Stimulated activated CD8-positive, alpha-beta memory T cell treated with anti-CD3 and anti-CD28 coated beads, Interleukin-7, amount 100 ng/mL, for 48 hours (primary cell): ENCODE results near the gene GRIK3.

Experiments
- DNase-seq, 2 donors: peaks; one replicate each; pipeline ENCODE4 v3.0.0-alpha.2; 2020; ENCODE audit warnings: low read depth in 1 of 2; ENCODE audit errors: extremely low read depth in 1 of 2

Gene GRIK3

DNA sequence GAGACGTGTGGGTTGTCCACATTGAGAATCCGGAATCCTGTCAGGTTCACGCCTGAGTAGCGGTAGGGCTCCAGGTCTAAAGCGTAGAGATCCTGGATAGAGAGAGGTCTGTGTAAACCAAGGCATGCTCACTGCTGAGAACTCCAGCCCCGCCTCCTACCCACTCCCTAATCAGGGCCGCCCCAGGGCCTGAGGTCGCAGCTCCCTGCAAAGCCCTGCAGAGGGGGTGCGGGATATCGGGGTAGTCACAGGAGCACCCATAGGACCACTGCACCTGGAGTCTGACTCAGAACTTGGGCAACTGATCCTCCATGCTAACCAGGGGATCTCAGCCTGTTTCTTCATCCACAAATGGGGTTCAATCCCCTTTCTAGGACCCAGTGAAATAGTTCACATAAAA lies 174.4 kb downstream of the GRIK3 start:
- DNase-seq, result no peak

DNA sequence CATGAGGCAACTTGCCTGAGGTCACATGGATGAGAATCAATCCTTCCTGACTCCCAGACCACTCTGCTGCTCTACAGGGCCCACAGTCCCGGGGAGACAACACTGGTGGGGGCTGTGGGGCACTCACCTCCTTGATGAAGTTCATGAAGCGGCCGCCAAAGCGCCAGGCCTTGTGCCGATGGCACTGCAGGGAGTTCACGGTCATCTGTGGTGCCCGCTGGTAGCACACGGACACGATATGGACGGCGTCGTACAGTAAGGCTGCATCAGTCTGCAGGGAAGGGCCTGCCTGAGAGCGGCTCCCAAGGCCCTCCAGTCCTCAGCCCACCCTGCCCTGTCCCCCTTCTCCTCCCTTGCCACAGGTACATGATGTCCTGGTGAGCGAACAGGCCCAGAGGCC lies 175.3 kb downstream of the GRIK3 start:
- DNase-seq, result no peak

DNA sequence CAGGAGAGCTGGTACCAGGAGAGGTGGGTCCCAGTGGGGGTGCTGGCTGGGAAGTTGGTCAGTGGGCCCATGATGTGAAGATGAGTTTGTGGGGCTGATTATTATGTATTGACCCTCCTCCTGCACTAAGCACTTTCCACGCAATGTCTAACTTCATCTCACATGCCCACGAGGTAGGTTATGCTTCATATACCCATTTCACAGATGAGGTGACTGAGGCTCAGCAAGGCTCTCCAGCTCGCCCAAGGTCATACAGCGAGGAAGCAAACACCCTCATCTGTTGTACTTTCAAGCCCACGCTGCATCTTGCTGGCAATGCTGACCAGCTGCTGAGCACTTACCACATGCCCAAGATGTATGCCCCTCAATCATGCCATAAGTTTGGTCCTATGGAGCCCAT lies 175.8 kb downstream of the GRIK3 start:
- DNase-seq, result no peak

DNA sequence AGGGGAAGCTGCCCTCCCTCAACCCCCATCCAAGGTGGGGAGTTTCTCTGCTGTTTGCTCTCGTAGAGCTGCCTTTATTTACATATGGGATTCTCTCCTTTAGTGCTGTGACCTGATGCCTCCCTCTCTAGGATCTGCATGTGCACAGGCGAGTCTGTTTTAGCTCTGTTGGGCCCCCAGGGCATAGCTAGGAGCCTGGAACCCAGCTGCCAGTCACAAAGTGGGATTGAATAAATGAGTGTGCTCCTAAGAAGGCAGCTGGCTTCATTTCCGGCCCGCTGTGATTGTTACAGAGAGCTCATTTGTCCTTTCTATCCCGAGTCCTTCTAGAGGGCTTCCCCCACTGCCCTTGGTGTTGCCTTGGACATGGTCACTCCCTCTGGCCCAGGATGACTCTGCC lies 176.6 kb downstream of the GRIK3 start:
- no peak for DNase-seq

DNA sequence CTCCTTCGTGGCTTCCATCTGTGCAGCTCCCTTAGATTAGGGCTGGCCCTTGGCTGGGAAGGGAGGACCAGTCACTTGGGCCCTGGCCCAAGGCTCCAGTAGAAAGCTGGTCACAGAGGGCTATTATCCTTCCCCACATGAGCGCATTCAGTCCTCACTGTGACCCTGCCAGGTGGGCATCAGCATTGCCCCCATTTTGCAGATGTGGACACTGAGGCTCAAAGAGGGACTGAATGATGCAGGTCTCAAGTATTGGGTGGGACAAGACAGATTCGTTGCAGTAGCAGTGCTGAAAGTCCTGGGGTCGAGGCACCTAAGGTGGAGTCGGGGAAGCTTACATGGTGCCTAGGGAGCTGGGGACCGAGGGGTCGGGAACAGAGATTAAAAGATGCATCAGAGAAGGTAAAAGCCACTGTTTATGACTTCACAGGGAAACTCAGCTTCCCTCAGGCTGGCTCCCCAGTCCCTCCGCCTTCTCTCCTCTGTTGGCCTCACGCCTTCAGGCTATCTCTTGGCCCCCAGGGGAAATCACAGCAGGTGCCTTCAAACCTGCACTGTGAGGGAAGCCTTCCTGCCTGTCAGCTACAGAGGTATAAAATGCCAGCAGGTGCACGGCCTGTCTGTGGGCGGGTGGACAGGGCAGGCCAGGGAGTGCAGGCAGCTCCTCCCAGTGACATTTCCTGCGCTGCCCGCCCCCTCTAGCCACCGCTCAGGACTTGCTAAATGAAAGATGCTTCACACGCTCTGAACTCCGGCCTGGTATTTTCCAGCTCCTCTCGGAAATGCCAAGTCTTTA lies 178.4 kb downstream of the GRIK3 start:
- DNase-seq, result no peak

DNA sequence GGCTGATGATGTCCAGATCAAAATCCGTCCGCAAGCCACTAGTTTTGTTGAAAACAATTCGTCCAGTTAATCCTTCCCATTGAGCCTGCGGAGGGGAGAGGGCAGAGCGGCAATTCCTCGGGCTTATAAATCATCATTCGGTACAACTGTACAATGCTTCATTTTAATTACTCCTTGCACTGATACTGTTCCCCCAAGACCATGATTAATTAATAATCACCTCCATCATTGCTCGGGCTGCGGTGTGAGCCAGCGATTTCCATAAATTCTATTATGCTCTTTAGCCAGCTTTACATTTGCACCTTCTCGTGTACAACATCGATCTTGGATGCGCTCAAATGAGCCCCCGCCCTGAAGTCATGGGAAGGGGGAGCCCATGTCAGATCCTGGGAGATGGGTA lies 180.7 kb downstream of the GRIK3 start:
- no peak for DNase-seq

DNA sequence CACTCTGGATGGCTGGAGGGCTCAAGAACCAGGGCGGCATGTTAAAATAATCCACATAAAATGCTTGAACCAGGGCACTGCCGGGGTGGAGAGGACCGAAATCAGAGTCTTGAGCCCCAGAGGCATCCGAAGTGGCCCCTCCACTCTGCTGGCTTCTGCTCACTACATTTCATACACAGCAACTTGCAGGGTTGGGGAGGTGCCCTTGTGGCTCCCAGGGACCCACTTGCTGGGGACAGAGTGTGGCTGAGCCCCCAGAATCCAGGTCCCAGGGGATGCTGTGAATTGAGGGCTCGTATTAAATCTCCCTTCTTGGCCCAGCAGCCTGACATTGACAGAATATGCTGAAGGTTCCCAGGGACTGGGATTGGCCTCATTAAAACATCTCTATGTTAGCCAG lies 181.7 kb downstream of the GRIK3 start:
- DNase-seq, result no peak

DNA sequence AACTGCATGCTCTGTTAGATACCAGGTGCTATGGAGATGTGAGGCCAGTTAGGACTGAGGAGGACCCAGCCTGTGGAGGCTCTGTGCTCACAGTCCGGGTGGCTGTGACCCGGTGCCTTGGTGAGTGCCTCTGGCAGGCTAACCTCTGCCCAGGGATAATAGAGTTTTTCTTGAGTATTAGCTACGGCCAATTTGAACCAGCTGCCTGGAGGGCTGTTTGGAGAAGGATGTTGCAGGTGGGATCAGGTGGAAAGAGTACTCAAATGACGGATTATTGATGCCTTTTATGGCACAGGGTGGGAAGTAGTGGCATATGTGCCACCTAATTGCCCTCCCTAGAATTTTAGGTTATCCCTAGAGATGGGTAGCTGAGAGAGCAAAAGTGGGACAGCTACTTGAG lies 182.7 kb downstream of the GRIK3 start:
- no peak for DNase-seq

DNA sequence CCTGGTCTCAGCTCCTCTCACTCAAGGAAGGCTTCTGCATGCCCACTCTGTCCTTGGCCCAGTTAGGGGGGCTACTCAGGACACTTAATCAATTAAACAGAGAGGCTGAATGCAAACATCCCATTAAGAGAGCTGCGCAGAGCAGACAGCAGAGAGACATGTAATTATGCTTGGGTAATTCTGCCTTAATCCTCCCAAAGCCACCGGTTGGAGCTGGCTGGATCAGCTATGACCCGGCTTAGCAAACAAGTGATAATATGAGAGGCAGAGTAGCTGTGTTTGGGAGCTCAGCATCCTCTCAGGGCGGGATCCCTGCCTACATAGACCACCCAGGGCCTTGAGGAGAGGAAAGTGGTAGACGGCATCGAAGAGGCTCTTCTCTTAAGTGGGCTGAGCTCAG lies 183.2 kb downstream of the GRIK3 start:
- no peak for DNase-seq

DNA sequence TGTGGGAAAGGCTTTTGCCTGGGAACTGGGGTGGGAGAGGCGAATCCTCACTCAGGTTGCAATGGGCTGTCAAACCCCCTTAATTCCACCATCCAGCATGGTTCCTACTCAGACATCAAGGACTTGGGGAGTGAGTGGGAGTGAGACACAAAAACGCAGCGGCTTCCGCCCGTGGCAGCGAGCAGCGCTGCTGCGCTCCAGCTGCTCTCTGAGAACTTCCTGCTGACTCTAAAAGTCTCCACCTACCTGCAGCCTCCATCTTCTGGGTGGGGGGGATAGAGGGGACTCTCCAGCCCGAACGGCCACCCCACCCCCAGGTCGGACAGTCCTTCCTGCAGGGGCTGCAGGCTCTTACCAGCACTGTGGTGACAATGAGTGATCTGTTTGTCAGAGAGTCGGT lies 184.4 kb downstream of the GRIK3 start:
- no peak for DNase-seq

DNA sequence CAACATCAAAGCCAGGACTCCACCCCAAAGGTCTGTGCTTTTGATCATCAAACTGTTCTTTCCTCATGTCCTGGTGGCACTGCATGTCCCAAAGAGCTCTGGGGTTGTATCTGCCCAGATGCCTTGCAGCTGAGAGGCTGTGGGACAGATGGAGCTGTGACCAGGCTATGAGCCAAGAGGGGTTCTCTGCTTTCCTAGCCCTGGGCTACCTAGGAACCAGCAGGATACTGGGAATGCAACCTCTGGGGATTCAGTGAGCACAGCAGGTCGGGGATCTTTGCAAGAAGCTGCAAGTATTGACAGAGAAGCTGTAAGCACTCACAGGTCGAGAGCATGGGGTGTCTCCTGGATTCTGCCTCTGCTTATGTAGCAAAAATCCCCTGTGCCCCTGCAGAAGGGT lies 186.6 kb downstream of the GRIK3 start:
- DNase-seq, result no peak

DNA sequence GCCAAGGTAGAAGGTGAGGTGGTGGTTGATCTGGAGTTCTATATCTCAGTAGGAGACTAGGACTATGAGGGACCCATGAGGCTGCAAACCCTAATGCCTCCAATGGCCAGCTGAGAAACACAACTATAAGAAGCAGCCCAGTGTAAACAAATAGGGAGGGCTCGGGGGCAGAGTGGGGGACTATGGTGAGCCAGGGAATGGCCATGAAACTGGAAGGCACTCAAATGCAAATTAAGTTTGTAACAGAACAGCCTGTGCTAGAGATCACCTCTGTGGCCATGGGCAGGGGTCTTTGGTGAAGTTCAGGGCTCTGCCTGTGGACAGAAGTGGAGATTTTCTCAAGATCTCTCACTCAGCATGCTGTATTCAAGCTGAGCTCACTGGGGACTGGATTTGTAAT lies 187.1 kb downstream of the GRIK3 start:
- no peak for DNase-seq

DNA sequence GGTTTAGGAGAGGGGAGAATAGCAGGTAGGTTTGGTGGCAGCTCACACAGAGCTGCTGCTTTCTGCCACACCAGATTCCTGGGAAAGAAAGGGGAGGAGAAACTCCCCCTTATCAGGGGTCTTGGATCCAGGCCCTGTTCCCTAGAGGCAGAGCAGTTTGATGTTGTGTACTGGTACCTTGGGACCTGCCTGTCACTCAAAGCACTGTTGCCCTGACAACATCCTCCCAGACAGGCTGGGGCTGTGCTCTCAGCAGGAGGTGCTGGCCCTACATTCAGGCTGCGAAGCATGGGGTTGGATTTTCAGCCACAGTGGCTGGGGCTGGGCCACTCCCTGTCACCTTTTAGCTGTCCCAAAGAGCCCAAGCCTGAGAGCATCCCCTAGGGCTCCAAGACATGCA lies 188.0 kb downstream of the GRIK3 start:
- no peak for DNase-seq

DNA sequence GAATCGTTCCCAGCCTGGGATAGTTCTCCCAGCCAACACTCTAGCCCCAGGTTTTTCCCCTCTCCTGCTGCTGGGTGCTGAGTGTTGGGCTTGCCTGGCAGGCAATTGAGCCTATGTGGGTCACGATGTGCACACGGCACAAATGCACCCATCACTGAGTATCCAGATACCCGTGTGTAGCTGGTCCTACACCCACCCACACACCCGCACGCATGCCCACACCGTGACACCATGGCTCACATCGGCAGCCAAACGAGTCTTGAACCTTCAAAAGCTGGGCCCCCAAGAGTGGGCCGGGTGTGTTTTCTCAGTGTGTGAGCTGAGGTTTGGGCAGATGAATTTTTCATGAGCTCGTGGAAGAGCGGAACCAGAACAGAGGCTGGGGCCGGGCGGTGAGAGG lies 188.5 kb downstream of the GRIK3 start:
- DNase-seq, result no peak

DNA sequence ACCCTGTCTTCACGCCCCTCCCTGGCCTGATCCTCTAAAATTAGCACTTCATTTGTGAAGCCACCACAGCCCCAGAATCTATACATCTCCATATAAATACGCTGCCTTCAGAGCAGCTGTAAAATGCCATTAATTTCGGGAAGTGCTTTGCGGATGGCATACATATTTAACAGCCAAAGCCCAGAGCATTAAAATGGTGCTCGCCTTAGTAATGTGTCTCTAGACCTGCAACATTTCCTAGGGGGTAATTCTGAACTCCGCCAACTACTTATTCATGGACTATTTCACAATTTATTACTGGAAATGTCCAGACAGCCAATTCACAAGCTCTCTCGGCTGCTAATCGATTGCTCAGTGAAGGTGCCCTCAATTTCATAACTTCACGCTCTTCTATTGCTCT lies 189.4 kb downstream of the GRIK3 start:
- DNase-seq, result no peak

DNA sequence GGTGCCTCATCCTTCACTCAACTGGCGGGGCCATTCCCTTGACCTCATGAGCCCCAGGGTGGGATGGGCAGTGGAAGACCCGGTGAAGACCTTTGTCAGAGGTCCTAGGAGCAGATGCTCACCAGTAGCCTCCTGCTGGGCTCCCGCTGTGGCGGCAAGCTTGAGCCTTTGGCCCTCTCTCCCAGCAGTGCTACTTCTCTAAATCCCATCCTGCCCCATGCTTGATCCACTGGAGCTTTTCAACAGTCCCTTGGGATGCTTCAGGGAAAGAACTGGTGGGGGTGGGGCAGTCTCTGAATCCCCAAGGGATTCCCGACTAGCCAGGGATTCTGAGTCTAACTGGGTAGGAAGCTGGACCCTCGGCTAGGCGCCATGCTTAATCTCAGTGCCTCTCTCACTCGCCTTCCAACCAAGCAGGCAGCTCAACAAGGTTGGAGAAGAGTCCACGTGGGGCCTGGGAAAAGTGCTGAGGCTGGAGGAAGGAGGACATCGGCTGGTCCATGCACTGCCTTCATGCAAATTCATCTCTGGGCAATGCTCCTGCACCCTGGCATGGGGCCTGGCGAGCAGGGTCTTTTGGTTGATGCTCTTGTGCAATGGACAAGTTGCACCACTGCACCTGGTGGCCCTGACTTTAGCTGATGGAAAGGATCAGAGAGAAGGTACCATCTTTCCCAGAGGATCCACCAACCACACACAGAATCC lies 190.3 kb downstream of the GRIK3 start:
- no peak for DNase-seq

DNA sequence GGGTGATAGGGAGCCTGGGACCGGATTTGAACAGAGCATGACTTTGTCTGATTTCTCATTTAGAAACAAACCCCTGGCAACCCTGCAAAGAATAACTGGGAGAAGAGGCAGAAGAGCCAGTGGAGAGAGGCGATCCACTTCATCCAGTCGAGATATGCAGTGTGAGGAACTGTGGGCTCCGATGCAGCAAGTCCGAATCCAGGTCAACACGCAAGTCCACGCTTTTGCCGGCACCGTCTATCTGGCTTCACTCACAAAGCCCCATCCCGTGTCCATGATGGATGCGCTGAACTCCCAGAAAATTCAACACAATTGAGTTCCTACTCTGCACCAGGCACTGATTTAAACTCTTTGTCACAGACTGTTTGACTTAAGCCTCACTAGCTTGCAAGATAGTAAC lies 191.3 kb downstream of the GRIK3 start:
- no peak for DNase-seq

DNA sequence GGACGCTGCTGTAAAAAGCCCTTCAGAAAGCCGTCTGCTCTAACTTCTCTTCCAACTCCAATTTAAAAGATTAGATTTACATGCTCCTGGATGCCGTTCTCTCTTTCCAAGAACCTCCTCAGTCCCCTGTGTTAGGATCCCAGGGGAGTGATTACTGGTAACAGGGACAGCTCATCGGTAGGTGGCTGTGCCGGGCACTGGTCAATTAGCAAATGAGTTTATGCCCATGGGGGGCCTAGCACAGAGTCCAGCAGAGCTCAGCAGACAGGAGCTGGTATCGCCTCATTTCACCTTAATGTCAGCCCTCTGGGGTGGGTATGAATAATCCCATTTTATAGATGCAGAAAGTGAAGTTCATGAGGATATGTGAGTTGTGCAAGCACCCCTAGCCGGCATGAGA lies 191.9 kb downstream of the GRIK3 start:
- no peak for DNase-seq

DNA sequence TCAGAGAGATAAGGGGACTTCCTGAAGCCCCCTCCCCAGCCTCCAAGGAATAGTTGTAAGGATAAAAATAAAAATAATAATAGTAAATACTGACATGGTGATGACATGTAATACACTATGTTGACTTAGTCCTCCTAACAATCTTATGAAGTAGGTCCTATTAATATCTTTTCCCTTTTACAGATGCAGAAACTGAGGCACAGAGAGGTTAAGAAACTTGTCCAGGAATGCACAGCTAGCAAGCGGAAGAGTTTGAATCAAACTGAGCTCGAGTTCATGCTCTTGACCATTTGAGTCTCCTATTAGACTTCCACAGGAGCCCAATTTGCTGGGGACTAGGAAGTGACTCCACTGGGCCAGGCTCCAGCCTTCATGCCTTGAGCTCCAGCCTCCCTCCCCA lies 194.8 kb downstream of the GRIK3 start:
- no peak for DNase-seq

DNA sequence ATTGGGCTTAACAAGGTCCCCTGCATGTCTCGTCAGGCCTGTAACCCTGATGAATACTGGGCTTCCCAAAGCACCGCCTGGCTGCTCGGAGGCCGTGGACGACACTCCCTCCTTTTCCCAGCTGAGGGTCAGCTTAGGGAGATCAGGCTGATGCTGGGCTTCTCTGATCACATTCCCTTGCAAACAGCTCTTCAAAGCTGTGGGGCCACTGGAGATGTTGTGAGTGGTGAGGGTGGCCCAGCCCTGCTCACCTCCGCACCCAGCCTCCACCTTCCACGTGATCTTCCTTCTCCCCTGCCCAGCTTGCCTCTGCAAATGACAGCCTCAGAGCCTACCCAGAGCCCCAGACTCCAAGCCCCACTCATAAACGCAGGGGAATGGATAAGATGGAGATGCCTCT lies 195.4 kb downstream of the GRIK3 start:
- DNase-seq, result no peak

DNA sequence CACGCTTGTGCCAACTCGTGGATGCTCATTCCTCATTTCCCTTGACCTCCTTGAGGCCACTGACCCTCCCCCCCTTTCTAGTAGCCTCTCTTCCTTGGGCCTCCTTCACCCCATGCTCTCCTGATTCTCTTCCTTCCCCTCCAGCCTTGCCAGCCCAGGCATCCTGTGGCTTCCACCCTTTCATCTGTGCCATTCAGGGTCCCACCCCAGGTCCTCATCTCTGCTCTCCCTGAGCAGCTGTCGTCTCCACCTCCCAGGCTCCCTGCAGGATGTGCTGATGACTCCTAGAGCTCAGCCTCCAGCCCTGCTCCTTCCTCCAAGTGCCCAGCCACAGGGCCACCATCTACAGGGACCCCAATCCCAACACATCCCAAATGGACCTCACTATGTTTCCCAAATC lies 197.4 kb downstream of the GRIK3 start:
- no peak for DNase-seq

DNA sequence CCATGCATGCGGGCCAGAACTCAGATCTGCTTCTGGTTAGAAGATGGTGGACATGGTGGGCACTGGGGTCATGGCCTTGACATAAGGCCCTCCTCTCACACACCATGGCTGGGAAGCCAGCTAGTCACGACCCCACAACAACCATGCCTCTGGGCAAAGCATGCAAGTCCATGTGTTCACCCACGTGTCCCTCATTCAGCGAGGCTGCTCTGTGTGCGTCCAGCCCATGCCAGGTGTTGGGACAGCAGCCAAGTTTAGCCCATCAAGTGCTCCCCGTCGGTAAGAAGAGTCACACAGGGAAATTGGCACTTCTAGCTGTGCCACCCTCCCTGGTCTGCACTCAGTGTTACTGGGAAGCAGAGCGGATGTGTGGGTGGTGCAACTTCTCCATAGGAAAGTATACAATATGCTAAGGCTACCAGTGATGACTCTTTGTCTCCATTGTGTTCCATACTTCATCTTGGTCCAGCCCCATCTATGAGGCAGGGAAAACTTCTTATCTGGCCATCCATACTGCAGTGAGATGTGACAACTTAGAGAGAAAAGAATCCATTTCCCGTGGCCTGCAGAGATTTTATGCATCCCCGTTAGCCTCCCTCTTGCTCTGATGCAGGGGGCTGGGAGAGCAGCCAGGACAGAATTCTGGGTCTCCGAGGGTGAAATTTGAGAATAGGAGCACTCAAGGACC lies 198.0 kb downstream of the GRIK3 start:
- DNase-seq, result no peak
